ENCODE measurements around the gene LPCAT1.

- TF ChIP-seq CTCF (IDR thresholded peaks at IDR 0.05) (no peak), POLR2A (IDR thresholded peaks at IDR 0.05) (no peak)
Observed at GRCh38 chr5:1412621-1413020, 111.1 kb downstream of the LPCAT1 start.

Data from Peyer's patch (tissue), 4 donors.